Upper lobe of right lung (tissue), 1 donor: Measurements from ENCODE around the gene TP53I3. TPM values are rescaled to one million over a fixed set of nuclear protein-coding genes. Genes with fewer than 3 reads are reported as not detected.
"Not testable (repeated sequence)": the region's sequence is repeated elsewhere in the genome, so short reads cannot be mapped to it uniquely, and the experiment has no call there.

Source experiments
- ATAC-seq: fragments of 200-7000 bp; cut with Tn5 transposase; one replicate; pipeline ENCODE4 v1.9.1; 2020; ENCODE audit warnings: mild to moderate bottlenecking, moderate library complexity
- DNase-seq: peaks from one replicate; pipeline ENCODE4 v3.0.0-alpha.2; 2020
- H3K27ac ChIP-seq: fragments of 200-600 bp; one replicate; pipeline ENCODE4 v1.8.0; 2022
- H3K27me3 ChIP-seq: fragments of 200-600 bp; one replicate; pipeline ENCODE4 v1.8.0; 2022; ENCODE audit warnings: mild to moderate bottlenecking
- H3K36me3 ChIP-seq: fragments of 200-600 bp; one replicate; pipeline ENCODE4 v1.8.0; 2022
- H3K4me1 ChIP-seq: fragments of 200-600 bp; one replicate; pipeline ENCODE4 v1.8.0; 2022
- H3K4me3 ChIP-seq: fragments of 200-600 bp; one replicate; pipeline ENCODE4 v1.8.0; 2022; ENCODE audit warnings: mild to moderate bottlenecking
- H3K9me3 ChIP-seq: fragments of 200-600 bp; one replicate; pipeline ENCODE4 v1.8.0; 2022
- intact Hi-C: fragments of 100-400 bp; cut with DNase I; formaldehyde crosslinking; loops from one replicate; pipeline ENCODE4 v1.11.0; 2022
- total RNA-seq: library from RNA; stranded (reverse); fragmentation: NEBNext Ultra II Directional; extraction: Animal tissue kit (Norgen Biotek cat#: 25700); gene quantifications from one replicate; pipeline ENCODE4 v1.2.1, GENCODE V29; 2021
- TF ChIP-seq, protein P1 (sequence below): fragments of 200-600 bp; IDR thresholded peaks from one replicate; pipeline ENCODE4 v1.8.0; 2022; ENCODE audit warnings: antibody characterized with exemption
- donor health status: DM: no; HTN: yes; CAD: no; lungs with severe emphysema.

The TP53I3 gene
- total RNA-seq, 1 donor from 2014 or later = 44.3 TPM

DNA sequence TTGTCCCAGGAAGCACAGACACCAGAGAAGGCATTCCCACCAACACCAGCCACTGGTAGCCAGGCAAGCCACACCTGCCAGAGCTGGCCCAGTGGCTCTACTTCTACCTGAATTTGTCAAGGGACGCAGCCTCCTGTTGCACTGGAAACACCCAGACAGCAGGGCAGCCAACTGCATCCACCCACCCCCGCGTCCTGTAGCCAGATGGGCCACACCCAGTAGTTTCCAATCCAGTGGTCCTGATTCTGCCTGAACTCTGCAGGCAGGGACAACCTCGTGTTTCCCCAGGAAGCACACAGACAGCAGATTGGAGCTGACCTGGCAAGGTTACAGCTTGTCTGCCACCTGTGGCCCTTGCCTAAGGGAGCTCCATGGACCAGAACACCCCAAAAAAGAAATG is 20.3 kb upstream of the TP53I3 start:
- Histone ChIP-seq H3K36me3 (no peaks in the 10 kb centered on the region), H3K4me3 (no peak overlapping the region), H3K4me1 (no peaks in the 10 kb centered on the region), H3K27me3 (no peaks in the 10 kb centered on the region), H3K27ac (no peak overlapping the region), H3K9me3 (no peaks in the 10 kb centered on the region)
- DNase-seq (no peak), ATAC-seq (no peak)
- intact Hi-C loops = no loop called here
- TF ChIP-seq, protein P1, sequence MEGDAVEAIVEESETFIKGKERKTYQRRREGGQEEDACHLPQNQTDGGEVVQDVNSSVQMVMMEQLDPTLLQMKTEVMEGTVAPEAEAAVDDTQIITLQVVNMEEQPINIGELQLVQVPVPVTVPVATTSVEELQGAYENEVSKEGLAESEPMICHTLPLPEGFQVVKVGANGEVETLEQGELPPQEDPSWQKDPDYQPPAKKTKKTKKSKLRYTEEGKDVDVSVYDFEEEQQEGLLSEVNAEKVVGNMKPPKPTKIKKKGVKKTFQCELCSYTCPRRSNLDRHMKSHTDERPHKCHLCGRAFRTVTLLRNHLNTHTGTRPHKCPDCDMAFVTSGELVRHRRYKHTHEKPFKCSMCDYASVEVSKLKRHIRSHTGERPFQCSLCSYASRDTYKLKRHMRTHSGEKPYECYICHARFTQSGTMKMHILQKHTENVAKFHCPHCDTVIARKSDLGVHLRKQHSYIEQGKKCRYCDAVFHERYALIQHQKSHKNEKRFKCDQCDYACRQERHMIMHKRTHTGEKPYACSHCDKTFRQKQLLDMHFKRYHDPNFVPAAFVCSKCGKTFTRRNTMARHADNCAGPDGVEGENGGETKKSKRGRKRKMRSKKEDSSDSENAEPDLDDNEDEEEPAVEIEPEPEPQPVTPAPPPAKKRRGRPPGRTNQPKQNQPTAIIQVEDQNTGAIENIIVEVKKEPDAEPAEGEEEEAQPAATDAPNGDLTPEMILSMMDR = no peak

DNA sequence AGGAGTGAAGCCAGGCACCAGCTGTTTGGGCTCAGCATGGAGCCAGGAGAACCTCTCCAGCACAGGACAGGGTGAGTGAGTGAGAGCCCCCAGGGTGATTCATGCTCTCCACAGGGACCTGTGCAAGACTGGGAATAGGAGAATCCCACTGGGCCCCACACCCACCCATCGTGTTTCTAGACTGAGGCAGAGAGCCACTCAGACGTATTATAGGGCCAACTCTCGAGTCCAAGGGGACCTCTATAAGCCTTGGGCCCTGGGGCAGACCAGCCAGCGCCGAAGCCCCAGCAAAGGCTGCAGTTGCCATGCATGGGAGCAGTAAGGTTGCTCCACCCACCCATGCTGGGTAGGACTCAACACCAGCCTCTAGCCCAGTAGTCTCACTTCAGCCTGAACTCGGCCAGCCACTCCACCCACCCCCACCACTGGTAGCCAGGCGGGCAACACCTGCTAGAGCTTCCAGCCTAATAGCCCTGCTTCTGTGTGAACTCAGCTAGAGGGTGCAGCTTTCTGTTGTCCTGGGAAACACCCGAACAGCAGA is 19.5 kb upstream of the TP53I3 start:
- no peaks in the 10 kb centered on the region for H3K9me3 ChIP-seq
- H3K4me3 ChIP-seq = no peak overlapping the region
- no peaks in the 10 kb centered on the region for H3K4me1 ChIP-seq
- ATAC-seq = peak; percentile 9
- TF ChIP-seq, protein P1 = no peak
- no peak for DNase-seq
- H3K36me3 ChIP-seq = no peaks in the 10 kb centered on the region
- intact Hi-C loops = no loop called here
- no peaks in the 10 kb centered on the region for H3K27me3 ChIP-seq
- H3K27ac ChIP-seq = no peak overlapping the region

DNA sequence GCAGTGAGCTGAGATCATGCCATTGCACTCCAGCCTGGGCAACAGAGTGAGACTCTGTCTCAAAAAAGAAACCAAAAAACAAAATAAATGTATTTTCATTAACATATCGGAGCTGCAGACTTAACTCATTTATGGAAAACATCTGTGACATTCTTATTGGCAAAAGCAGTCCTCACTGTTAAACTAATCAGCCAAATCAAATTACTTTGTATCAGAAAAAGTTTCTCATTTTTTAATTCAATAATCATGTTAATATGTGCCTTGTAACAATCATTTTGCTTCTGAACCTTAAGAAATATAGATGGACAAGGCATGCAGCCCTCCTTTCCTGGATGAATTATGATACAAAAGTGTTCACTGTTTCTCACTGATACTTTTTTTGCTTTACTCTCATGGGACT is 18.0 kb upstream of the TP53I3 start:
- TF ChIP-seq, protein P1 = no peak
- intact Hi-C loops = no loop called here
- no peak for DNase-seq
- Histone ChIP-seq H3K36me3 (no peaks in the 10 kb centered on the region), H3K9me3 (no peaks in the 10 kb centered on the region), H3K4me3 (no peak overlapping the region), H3K27ac (no peak overlapping the region), H3K4me1 (no peaks in the 10 kb centered on the region), H3K27me3 (no peaks in the 10 kb centered on the region)
- no peak for ATAC-seq

DNA sequence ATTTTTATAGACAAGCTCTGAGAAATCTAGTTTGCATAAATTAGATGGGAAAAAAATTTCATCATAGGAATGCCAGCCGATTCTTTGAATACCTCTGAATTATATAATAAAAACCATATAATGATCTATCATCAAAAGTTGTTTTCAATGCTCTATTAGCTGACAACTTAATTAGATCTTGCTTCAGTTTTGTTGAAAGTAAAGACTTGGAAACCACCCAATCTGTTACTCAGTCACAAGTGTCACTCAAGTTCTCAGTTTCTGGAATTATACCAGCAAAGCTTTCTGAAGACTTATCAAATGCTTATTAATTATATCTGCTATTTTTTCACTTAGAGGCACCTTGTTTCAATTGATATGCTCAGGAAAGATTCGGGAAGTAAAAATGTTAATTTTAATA is 17.4 kb upstream of the TP53I3 start:
- Histone ChIP-seq H3K4me1 (no peaks in the 10 kb centered on the region), H3K27me3 (no peaks in the 10 kb centered on the region), H3K9me3 (no peaks in the 10 kb centered on the region), H3K27ac (no peak overlapping the region), H3K4me3 (no peak overlapping the region), H3K36me3 (no peaks in the 10 kb centered on the region)
- intact Hi-C loops = no loop called here
- DNase-seq (no peak), ATAC-seq (no peak)
- TF ChIP-seq, protein P1 = no peak

DNA sequence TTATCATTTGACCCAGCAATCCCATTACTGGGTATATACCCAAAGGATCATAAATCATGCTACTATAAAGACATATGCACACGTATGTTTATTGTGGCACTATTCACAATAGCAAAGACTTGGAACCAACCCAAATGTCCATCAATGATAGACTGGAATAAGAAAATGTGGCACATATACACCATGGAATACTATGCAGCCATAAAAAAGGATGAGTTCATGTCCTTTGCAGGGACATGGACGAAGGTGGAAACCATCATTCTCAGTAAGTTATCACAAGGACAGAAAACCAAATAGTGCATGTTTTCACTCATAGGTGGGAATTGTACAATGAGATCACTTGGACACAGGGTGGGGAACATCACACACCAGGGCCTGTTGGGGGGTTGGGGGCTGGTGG is 16.1 kb upstream of the TP53I3 start:
- ATAC-seq, H3K4me1 ChIP-seq, DNase-seq, H3K9me3 ChIP-seq, intact Hi-C loops, H3K36me3 ChIP-seq, H3K4me3 ChIP-seq, H3K27ac ChIP-seq, H3K27me3 ChIP-seq: not testable (repeated sequence)

DNA sequence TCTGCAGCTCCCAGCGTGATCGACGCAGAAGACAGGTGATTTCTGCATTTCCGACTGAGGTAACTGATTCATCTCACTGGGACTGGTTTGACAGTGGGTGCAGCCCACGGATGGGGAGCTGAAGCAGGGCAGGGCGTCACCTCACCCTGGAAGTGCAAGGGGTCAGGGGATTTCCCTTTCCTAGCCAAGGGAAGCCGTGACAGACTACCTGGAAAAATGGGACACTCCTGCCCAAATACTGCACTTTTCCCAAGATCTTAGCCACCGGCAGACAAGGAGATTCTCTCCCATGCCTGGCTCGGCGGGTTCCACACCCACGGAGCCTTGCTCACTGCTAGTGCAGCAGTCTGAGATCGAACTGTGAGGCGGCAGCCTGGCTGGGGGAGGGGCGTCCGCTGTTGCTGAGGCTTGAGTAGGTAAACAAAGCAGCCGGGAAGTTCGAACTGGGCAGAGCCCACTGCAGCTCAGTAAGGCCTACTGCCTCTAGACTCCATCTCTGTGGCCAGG is 10.6 kb upstream of the TP53I3 start:
- H3K9me3 ChIP-seq, H3K4me3 ChIP-seq, H3K27ac ChIP-seq, H3K27me3 ChIP-seq, ATAC-seq, intact Hi-C loops, DNase-seq, H3K36me3 ChIP-seq, H3K4me1 ChIP-seq: not testable (repeated sequence)

DNA sequence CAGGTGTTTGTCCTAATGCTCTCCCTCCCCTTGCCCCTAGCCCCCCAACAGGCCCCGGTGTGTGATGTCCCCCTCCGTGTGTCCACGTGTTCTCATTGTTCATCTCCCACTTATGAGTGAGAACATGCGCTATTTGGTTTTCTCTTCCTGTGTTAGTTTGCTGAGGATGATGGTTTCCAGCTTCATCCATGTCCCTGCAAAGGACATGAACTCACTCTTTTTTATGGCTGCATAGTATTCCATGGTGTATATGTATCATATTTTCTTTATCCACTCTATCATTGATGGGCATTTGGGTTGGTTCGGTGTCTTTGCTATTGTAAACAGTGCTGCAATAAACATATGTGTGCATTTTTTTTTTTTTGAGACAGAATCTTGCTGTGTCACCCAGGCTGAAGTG is 8.6 kb upstream of the TP53I3 start:
- H3K4me1 ChIP-seq, DNase-seq, H3K27ac ChIP-seq, intact Hi-C loops, H3K9me3 ChIP-seq, H3K36me3 ChIP-seq, H3K4me3 ChIP-seq, H3K27me3 ChIP-seq, ATAC-seq: not testable (repeated sequence)
